ENCODE measurements around the gene ARF3. TPM values are rescaled to one million over a fixed set of nuclear protein-coding genes. Genes with fewer than 3 reads are reported as not detected.
A peak's percentile ranks its signal among the peaks of the same experiment; 100 is the strongest.

Gene ARF3
- total and polyA plus RNA-seq, 9 of the 15 experiments (the other 6 are each of a cell fraction or from before 2014, with no cell fraction given), result 5.9 to 170 (median 64.4) TPM

DNA sequence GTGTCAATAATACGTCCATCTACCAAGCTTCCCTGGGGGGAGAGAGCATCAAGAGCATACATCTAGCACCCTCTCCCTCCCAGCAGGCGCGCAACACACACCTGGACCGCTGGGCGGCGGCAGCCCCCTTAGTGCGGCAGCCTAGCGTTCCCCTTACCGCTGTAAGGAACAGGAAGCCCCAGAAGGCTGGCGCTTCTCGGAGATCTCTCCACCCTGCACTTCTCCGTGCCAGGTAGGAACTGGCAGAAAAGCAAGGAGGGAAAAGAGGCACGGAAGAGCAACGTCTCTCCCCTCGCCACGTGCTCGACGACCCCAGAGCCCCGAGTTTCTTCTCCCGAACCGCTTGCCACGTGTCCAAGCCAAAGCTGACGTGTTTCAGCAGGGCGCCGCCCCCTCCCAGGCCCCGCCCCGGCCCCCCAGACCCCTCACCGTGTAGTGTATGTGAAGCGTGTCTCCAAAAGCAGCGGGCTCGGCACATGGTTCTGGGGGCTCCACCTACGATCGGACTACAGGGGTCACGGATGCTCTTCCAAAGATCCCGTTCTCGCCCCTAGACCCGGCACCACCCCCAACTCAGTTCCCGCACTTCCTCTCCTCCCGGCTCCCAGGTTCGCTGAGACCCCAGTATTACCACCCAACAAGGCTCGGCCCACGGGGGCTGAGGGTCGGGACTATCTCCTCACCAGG is 32.5 kb downstream of the ARF3 start:
- H3K4me2 ChIP-seq (ENCODE audit: insufficient read depth, low read length), result no peak overlapping the region
- no peaks in the 10 kb centered on the region for H3K27me3 ChIP-seq (ENCODE audit: control insufficient read depth in 2 of 2, insufficient read depth in 2 of 2, low read length in 2 of 2)
- intact Hi-C loops (cut with micrococcal nuclease) (no loop called here), in situ Hi-C loops (cut with MboI) (no loop called here)
- H4K20me1 ChIP-seq (replicated peaks; ENCODE audit: control insufficient read depth, insufficient read depth, low read length), result no peaks in the 10 kb centered on the region
- H3K9me3 ChIP-seq (replicated peaks; ENCODE audit: control insufficient read depth, insufficient read depth, low read depth, low read length), result no peaks in the 10 kb centered on the region
- no peaks in the 10 kb centered on the region for H3K9me1 ChIP-seq (ENCODE audit: control insufficient read depth, insufficient read depth, low read length)
- no peak for TF ChIP-seq PRMT5 (CRISPR knock-in tag; IDR thresholded peaks at IDR 0.05)
- no peak for TF ChIP-seq ZNF707 (CRISPR knock-in tag; conservative IDR thresholded peaks at IDR 0.05)
- TF ChIP-seq, protein P1, sequence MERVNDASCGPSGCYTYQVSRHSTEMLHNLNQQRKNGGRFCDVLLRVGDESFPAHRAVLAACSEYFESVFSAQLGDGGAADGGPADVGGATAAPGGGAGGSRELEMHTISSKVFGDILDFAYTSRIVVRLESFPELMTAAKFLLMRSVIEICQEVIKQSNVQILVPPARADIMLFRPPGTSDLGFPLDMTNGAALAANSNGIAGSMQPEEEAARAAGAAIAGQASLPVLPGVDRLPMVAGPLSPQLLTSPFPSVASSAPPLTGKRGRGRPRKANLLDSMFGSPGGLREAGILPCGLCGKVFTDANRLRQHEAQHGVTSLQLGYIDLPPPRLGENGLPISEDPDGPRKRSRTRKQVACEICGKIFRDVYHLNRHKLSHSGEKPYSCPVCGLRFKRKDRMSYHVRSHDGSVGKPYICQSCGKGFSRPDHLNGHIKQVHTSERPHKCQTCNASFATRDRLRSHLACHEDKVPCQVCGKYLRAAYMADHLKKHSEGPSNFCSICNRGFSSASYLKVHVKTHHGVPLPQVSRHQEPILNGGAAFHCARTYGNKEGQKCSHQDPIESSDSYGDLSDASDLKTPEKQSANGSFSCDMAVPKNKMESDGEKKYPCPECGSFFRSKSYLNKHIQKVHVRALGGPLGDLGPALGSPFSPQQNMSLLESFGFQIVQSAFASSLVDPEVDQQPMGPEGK (CRISPR knock-in tag; IDR thresholded peaks at IDR 0.05; ENCODE audit: borderline replicate concordance), result no peak
- TF ChIP-seq POLR2G (IDR thresholded peaks at IDR 0.05; ENCODE audit: low read depth, low read length), result peak; percentile 60; the same call in 1 of the 2 replicates
- no peak for TF ChIP-seq ZEB2 (IDR thresholded peaks at IDR 0.05)
- no peak for TF ChIP-seq RBM39 (optimal IDR thresholded peaks at IDR 0.05; ENCODE audit: low read depth, low read length)
- no TSS peak for BruUV-seq (replicated peaks)
- no peak for DNase-seq (ENCODE audit: extremely low read depth in 1 of 4, low spot score in 3 of 4)
- ATAC-seq, result no peak
- H2AFZ ChIP-seq (ENCODE audit: low read depth, low read length), result no peak overlapping the region
- peaks cover 29% of the 10 kb centered on the region; the same call in 2 of the 3 replicates for H3K36me3 ChIP-seq (ENCODE audit: control insufficient read depth, insufficient read depth, low read length)
- ChIA-PET CTCF (ENCODE audit: low intra/inter-chr PET ratio) (no interaction called here), POLR2A (interaction anchor here (0.8 kb wide), 1 partner anchor 19 kb away, joined by 3 read pairs; no protein-coding TSS in a partner anchor)
- WGBS (ENCODE audit: insufficient coverage, low coverage, missing lambda C conversion rate), result 93% methylated on average over 20 of the region's 43 CpGs
- H3K9ac ChIP-seq (ENCODE audit: insufficient read depth in 1 of 2, low read depth in 2 of 2, low read length in 2 of 2), result no peak overlapping the region
- H3K4me3 ChIP-seq, result no peak overlapping the region
- no peak overlapping the region for H3K27ac ChIP-seq (ENCODE audit: extremely low read depth, low read depth, low read length)
- no peaks in the 10 kb centered on the region for H3K79me2 ChIP-seq (ENCODE audit: control insufficient read depth, insufficient read depth, low read length)
- no peak for FAIRE-seq
- H3K4me1 ChIP-seq (replicated peaks in 1 of 2; ENCODE audit: control insufficient read depth in 2 of 2, insufficient read depth in 2 of 2, low read length in 2 of 2), result no peaks in the 10 kb centered on the region

All from K562 (cell line).